GM23338 (cell line): Measurements from ENCODE around the gene LURAP1L. TPM values are rescaled to one million over a fixed set of nuclear protein-coding genes. Genes with fewer than 3 reads are reported as not detected.

Experiments used
- ATAC-seq: fragments of 200-7000 bp; cut with Tn5 transposase; 3 replicates; pipeline ENCODE4 v1.9.1; 2020
- DNase-seq: peaks from one replicate; pipeline ENCODE4 v3.0.0-alpha.2; 2015; ENCODE audit warnings: low spot score
- H2AFZ ChIP-seq: fragments of 200-600 bp; sonication (generic); 2 replicates; pipeline ENCODE4 v1.8.0; 2016; ENCODE audit warnings: antibody characterized with exemption, mild to moderate bottlenecking, moderate library complexity
- H3F3A ChIP-seq: fragments of 200-600 bp; sonication (generic); replicated peaks from 2 replicates; pipeline ENCODE4 v1.8.0; 2017; ENCODE audit warnings: antibody characterized with exemption, mixed run types, low read depth
- H3K27ac ChIP-seq: fragments of 200-600 bp; sonication (generic); 2 replicates; pipeline ENCODE4 v1.6.1; 2016; ENCODE audit warnings: low read depth
- H3K27me3 ChIP-seq: fragments of 200-600 bp; sonication (generic); 2 replicates; pipeline ENCODE4 v1.8.0; 2016; ENCODE audit warnings: mild to moderate bottlenecking, mixed run types, moderate library complexity; ENCODE audit not compliant: insufficient read depth
- H3K36me3 ChIP-seq: fragments of 200-600 bp; sonication (generic); 2 replicates; pipeline ENCODE4 v1.8.0; 2016; ENCODE audit warnings: mild to moderate bottlenecking; ENCODE audit not compliant: insufficient read depth
- H3K4me1 ChIP-seq: fragments of 200-600 bp; sonication (generic); 2 replicates; pipeline ENCODE4 v1.8.0; 2016; ENCODE audit warnings: mild to moderate bottlenecking, moderate library complexity; ENCODE audit not compliant: insufficient read depth
- H3K4me2 ChIP-seq: fragments of 200-600 bp; sonication (generic); 2 replicates; pipeline ENCODE4 v1.7.1; 2017; ENCODE audit warnings: mixed run types
- H3K4me3 ChIP-seq: fragments of 200-600 bp; sonication (generic); 2 replicates; pipeline ENCODE4 v1.6.1; 2016; ENCODE audit warnings: mixed run types
- H3K79me2 ChIP-seq: fragments of 200-600 bp; sonication (generic); replicated peaks from 2 replicates; pipeline ENCODE4 v1.8.0; 2017; ENCODE audit warnings: mild to moderate bottlenecking; ENCODE audit not compliant: insufficient read depth
- H3K9me2 ChIP-seq: fragments of 200-600 bp; sonication (generic); 2 replicates; pipeline ENCODE4 v1.8.0; 2017; ENCODE audit not compliant: insufficient read depth
- H4K20me1 ChIP-seq: fragments of 200-600 bp; sonication (generic); replicated peaks from 2 replicates; pipeline ENCODE4 v1.8.0; 2017; ENCODE audit warnings: mild to moderate bottlenecking; ENCODE audit not compliant: insufficient read depth
- H3K27ac Mint-ChIP-seq: 2 replicates; pipeline ENCODE4 v1.8.0; 2020; ENCODE audit warnings: inconsistent platforms, mild to moderate bottlenecking, moderate library complexity, mixed read lengths
- H3K27me3 Mint-ChIP-seq: 3 replicates; pipeline ENCODE4 v1.8.0; 2022; ENCODE audit warnings: low read depth, mild to moderate bottlenecking, moderate library complexity, mixed read lengths, inconsistent platforms; ENCODE audit not compliant: insufficient read depth, poor library complexity
- H3K36me3 Mint-ChIP-seq: 3 replicates; pipeline ENCODE4 v1.8.0; 2021; ENCODE audit warnings: low read depth, mild to moderate bottlenecking, inconsistent platforms, moderate library complexity, mixed read lengths
- H3K4me1 Mint-ChIP-seq: 3 replicates; pipeline ENCODE4 v1.8.0; 2020; ENCODE audit warnings: mild to moderate bottlenecking, inconsistent platforms, mixed read lengths
- H3K4me3 Mint-ChIP-seq: 3 replicates; pipeline ENCODE4 v1.8.0; 2021; ENCODE audit warnings: moderate library complexity, mild to moderate bottlenecking, inconsistent platforms, mixed read lengths
- H3K9me3 Mint-ChIP-seq: 3 replicates; pipeline ENCODE4 v1.8.0; 2020; ENCODE audit warnings: moderate library complexity, mild to moderate bottlenecking, inconsistent platforms, mixed read lengths
- CREB1 ChIP-seq: fragments of 250-450 bp; sonication (Bioruptor Pico); IDR thresholded peaks from 2 replicates; pipeline ENCODE4 v1.5.0; 2020; ENCODE audit warnings: low read depth, mild to moderate bottlenecking, moderate library complexity
- CTCF ChIP-seq, 2 experiments: fragments of 200-600 bp in 1 of 2; sonication (generic) in 1 of 2; conservative IDR thresholded peaks; 2 replicates each; pipeline versions ENCODE4 v1.5.1 to v1.6.1; 2016 to 2017; ENCODE audit warnings: antibody characterized with exemption in 2 of 2, low read depth in 2 of 2, mild to moderate bottlenecking in 2 of 2, moderate library complexity in 1 of 2
- ETS1 ChIP-seq: IDR thresholded peaks from 2 replicates; pipeline ENCODE4 v1.6.1; 2016; ENCODE audit warnings: antibody characterized with exemption
- EZH2 ChIP-seq: fragments of 200-600 bp; sonication (generic); IDR thresholded peaks from one replicate; pipeline ENCODE4 v1.8.0; 2017; ENCODE audit warnings: antibody characterized with exemption, mild to moderate bottlenecking, low read depth; ENCODE audit not compliant: unreplicated experiment
- EZH2phosphoT487 ChIP-seq: fragments of 200-600 bp; sonication (generic); IDR thresholded peaks from one replicate; pipeline ENCODE4 v1.8.1; 2018; ENCODE audit warnings: antibody characterized with exemption; ENCODE audit not compliant: unreplicated experiment
- JUNB ChIP-seq: IDR thresholded peaks from one replicate; pipeline ENCODE4 v1.6.1; 2016; ENCODE audit warnings: antibody characterized with exemption; ENCODE audit not compliant: unreplicated experiment
- NANOG ChIP-seq: IDR thresholded peaks from 2 replicates; pipeline ENCODE4 v1.6.1; 2016; ENCODE audit warnings: antibody characterized with exemption, borderline replicate concordance
- POLR2AphosphoS5 ChIP-seq: IDR thresholded peaks from 2 replicates; pipeline ENCODE4 v1.6.1; 2016; ENCODE audit warnings: antibody characterized with exemption, low read depth
- STAT1 ChIP-seq: IDR thresholded peaks from one replicate; pipeline ENCODE4 v1.6.1; 2016; ENCODE audit warnings: antibody characterized with exemption; ENCODE audit not compliant: unreplicated experiment
- ZNF114 ChIP-seq: fragments of 250-450 bp; sonication (Bioruptor Pico); IDR thresholded peaks from 2 replicates; pipeline ENCODE4 v1.5.0; 2020; ENCODE audit warnings: mild to moderate bottlenecking, moderate library complexity
- ZNF331 ChIP-seq: fragments of 250-450 bp; sonication (Bioruptor Pico); IDR thresholded peaks from 2 replicates; pipeline ENCODE4 v1.5.0; 2020; ENCODE audit warnings: low read depth, mild to moderate bottlenecking, moderate library complexity
- ZNF462 ChIP-seq: fragments of 250-450 bp; sonication (Bioruptor Pico); IDR thresholded peaks from 2 replicates; pipeline ENCODE4 v1.5.0; 2020; ENCODE audit warnings: mild to moderate bottlenecking, moderate library complexity
- polyA plus RNA-seq: library from polyadenylated mRNA; unstranded; fragments of >200 nt; fragmentation: Nextera tagmentation; extraction: Ambion mirVana; gene quantifications from 2 replicates; pipeline ENCODE4 v1.2.1, GENCODE V29; 2016
- total RNA-seq: library from RNA; depleted of rRNA; stranded (reverse); fragments of >200 nt; shearing (Covaris generic); gene quantifications from 2 replicates; pipeline ENCODE4 v1.2.3, GENCODE V29; 2014

The LURAP1L gene
- total and polyA plus RNA-seq, 2 experiments from 2014 or later = 1.2 to 1.6 TPM

GRCh38 chr9:12859704-12860251, 85.0 kb downstream of the LURAP1L start:
- no peak for ATAC-seq
- H3K27ac Mint-ChIP-seq = no peak overlapping the region
- H3K4me1 ChIP-seq = peaks cover 4% of the 10 kb centered on the region; the same call in 1 of the 2 replicates
- no peaks in the 10 kb centered on the region for H3K27me3 ChIP-seq
- no peaks in the 10 kb centered on the region for H3K9me3 Mint-ChIP-seq
- H3K4me3 Mint-ChIP-seq = no peak overlapping the region
- DNase-seq = no peak
- peak overlapping the region; percentile 57; the same call in 1 of the 2 replicates for H2AFZ ChIP-seq
- TF ChIP-seq NANOG (no peak), EZH2 (no peak)
- H3K4me2 ChIP-seq = no peak overlapping the region
- no peaks in the 10 kb centered on the region for H3K36me3 ChIP-seq
- no peaks in the 10 kb centered on the region for H3K9me2 ChIP-seq
- H3F3A ChIP-seq = no peaks in the 10 kb centered on the region
- no peak overlapping the region for H3K27ac ChIP-seq
- H3K36me3 Mint-ChIP-seq = no peaks in the 10 kb centered on the region
- H3K4me1 Mint-ChIP-seq = peaks cover 11% of the 10 kb centered on the region
- no peak overlapping the region for H3K4me3 ChIP-seq
- H3K79me2 ChIP-seq = no peaks in the 10 kb centered on the region
- H3K27me3 Mint-ChIP-seq = no peaks in the 10 kb centered on the region
- H4K20me1 ChIP-seq = no peaks in the 10 kb centered on the region

- no peaks in the 10 kb centered on the region for H3K79me2 ChIP-seq
- no peak overlapping the region for H3K27ac Mint-ChIP-seq
- ATAC-seq = no peak
- TF ChIP-seq EZH2phosphoT487 (no peak), ETS1 (no peak), STAT1 (no peak), CTCF (conservative IDR thresholded peaks at IDR 0.05; ENCODE audit: low read depth in 2 of 2) (no peak), ZNF331 (CRISPR knock-in tag) (no peak), ZNF462 (CRISPR knock-in tag) (no peak), CREB1 (CRISPR knock-in tag) (no peak), ZNF114 (CRISPR knock-in tag) (no peak), NANOG (no peak), EZH2 (no peak), POLR2AphosphoS5 (no peak), JUNB (no peak)
Observed at GRCh38 chr9:12860998-12861397, 86.2 kb downstream of the LURAP1L start.

More at GRCh38 chr9:12860998-12861397, 86.2 kb downstream of the LURAP1L start:
- Histone ChIP-seq H4K20me1 (no peaks in the 10 kb centered on the region), H3K27me3 (no peaks in the 10 kb centered on the region), H3K27ac (no peak overlapping the region), H3K36me3 (no peaks in the 10 kb centered on the region), H3K4me2 (no peak overlapping the region), H3K4me3 (no peak overlapping the region), H3K4me1 (peaks cover 4% of the 10 kb centered on the region; the same call in 1 of the 2 replicates), H2AFZ (no peak overlapping the region), H3K9me2 (no peaks in the 10 kb centered on the region), H3F3A (no peaks in the 10 kb centered on the region)
- Mint-ChIP-seq H3K9me3 (no peaks in the 10 kb centered on the region), H3K4me1 (peaks cover 9% of the 10 kb centered on the region), H3K27me3 (no peaks in the 10 kb centered on the region), H3K4me3 (no peak overlapping the region), H3K36me3 (no peaks in the 10 kb centered on the region)
- no peak for DNase-seq
